ENCODE results near the gene FGFBP2.

DNA sequence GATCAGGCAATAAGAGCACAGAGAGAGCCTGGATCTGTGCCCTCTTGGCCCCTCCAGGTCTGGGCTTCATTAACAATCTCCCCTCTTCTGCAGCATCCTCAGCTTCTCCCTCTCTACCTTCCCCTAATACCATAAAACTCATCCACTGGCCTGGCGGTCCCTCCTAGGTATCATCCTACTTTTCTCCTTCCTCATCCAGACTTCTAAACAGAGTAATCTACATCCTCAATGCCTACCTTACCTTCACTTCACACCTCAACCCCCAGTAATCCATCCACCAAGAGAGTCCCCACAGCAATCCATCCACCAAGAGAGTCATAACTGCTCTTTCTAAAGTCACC lies 41.4 kb downstream of the FGFBP2 start:
- TF ChIP-seq, protein P1, sequence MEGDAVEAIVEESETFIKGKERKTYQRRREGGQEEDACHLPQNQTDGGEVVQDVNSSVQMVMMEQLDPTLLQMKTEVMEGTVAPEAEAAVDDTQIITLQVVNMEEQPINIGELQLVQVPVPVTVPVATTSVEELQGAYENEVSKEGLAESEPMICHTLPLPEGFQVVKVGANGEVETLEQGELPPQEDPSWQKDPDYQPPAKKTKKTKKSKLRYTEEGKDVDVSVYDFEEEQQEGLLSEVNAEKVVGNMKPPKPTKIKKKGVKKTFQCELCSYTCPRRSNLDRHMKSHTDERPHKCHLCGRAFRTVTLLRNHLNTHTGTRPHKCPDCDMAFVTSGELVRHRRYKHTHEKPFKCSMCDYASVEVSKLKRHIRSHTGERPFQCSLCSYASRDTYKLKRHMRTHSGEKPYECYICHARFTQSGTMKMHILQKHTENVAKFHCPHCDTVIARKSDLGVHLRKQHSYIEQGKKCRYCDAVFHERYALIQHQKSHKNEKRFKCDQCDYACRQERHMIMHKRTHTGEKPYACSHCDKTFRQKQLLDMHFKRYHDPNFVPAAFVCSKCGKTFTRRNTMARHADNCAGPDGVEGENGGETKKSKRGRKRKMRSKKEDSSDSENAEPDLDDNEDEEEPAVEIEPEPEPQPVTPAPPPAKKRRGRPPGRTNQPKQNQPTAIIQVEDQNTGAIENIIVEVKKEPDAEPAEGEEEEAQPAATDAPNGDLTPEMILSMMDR (IDR thresholded peaks at IDR 0.05) = no peak
- no peak for TF ChIP-seq POLR2AphosphoS5 (IDR thresholded peaks at IDR 0.05)

All from stomach (tissue), 4 donors.